Measurements from ENCODE around the gene RNF41. TPM values are rescaled to one million over a fixed set of nuclear protein-coding genes. Genes with fewer than 3 reads are reported as not detected.

The RNF41 gene
- total and polyA plus RNA-seq, 5 experiments from 2014 or later: 34.2 to 45.1 (median 35.7) TPM

GRCh38 chr12:56242986-56243385 lies 21.3 kb upstream of the RNF41 start:
- POLR2A ChIA-PET: interaction anchor here (0.9 to 1.3 kb wide), 2 partner anchors 9 to 214 kb away, joined by 3 to 4 read pairs; no protein-coding TSS in a partner anchor
- H3K27ac Mint-ChIP-seq: no peak overlapping the region

GRCh38 chr12:56241424-56242303 lies 19.9 kb upstream of the RNF41 start:
- no peaks in the 10 kb centered on the region for H3K9me3 Mint-ChIP-seq
- no peaks in the 10 kb centered on the region for H3K27me3 Mint-ChIP-seq
- peak overlapping the region in 3 of 10 donors; percentile 34 to 60 (median 47) for H3K27ac Mint-ChIP-seq
- POLR2A ChIA-PET: interaction anchor here (0.5 kb wide), 2 partner anchors 90 to 400 kb away, joined by 3 read pairs; no protein-coding TSS in a partner anchor
- H3K4me1 Mint-ChIP-seq: peaks cover 0 to 5% (median 0%) of the 10 kb centered on the region in 4 donors
- H3K4me3 Mint-ChIP-seq: no peak overlapping the region
- DNase-seq (no peak), ATAC-seq (no peak)
- peaks cover 0 to 61% (median 2%) of the 10 kb centered on the region in 3 donors for H3K36me3 Mint-ChIP-seq

More at GRCh38 chr12:56242986-56243385, 21.3 kb upstream of the RNF41 start:
- H3K27me3 Mint-ChIP-seq: no peaks in the 10 kb centered on the region
- H3K36me3 Mint-ChIP-seq: peaks cover 0 to 71% (median 4%) of the 10 kb centered on the region in 3 donors
- no peak overlapping the region for H3K4me3 Mint-ChIP-seq
- no peaks in the 10 kb centered on the region for H3K9me3 Mint-ChIP-seq
- DNase-seq (no peak), ATAC-seq (no peak)
- H3K4me1 Mint-ChIP-seq: peaks cover 0 to 5% (median 0%) of the 10 kb centered on the region in 4 donors

GRCh38 chr12:56237552-56237951 lies 15.8 kb upstream of the RNF41 start:
- peaks cover 0 to 25% (median 0%) of the 10 kb centered on the region in 3 donors for H3K36me3 Mint-ChIP-seq
- no peaks in the 10 kb centered on the region for H3K27me3 Mint-ChIP-seq
- peaks cover 0 to 5% (median 1%) of the 10 kb centered on the region in 4 donors for H3K4me1 Mint-ChIP-seq
- POLR2A ChIA-PET: no interaction called here
- no peak overlapping the region for H3K4me3 Mint-ChIP-seq
- DNase-seq (no peak), ATAC-seq (no peak)
- no peaks in the 10 kb centered on the region for H3K9me3 Mint-ChIP-seq
- peak overlapping the region in 2 of 10 donors; percentile 52 to 78 for H3K27ac Mint-ChIP-seq

- POLR2A ChIA-PET: interaction anchor here (2.1 kb wide), 1 partner anchor 16 kb away, joined by 6 read pairs; the partner anchor contains the start of gene RNF41
- H3K27ac Mint-ChIP-seq: peak overlapping the region in 2 of 10 donors; percentile 13 to 78
These were observed 15.3 kb upstream of the RNF41 start for GRCh38 chr12:56236985-56237384.

GRCh38 chr12:56236091-56236490 lies 14.4 kb upstream of the RNF41 start:
- Mint-ChIP-seq H3K27ac (peak overlapping the region in 2 of 10 donors; percentile 29 to 59), H3K9me3 (no peaks in the 10 kb centered on the region), H3K4me3 (no peak overlapping the region), H3K4me1 (peaks cover 0 to 2% (median under 1%) of the 10 kb centered on the region in 4 donors), H3K36me3 (peaks cover 0 to 10% (median 0%) of the 10 kb centered on the region in 3 donors), H3K27me3 (no peaks in the 10 kb centered on the region)
- DNase-seq (no peak), ATAC-seq (no peak)
- POLR2A ChIA-PET: interaction anchor here (1.2 to 2.1 kb wide), 2 partner anchors 10 to 15 kb away, joined by 3 to 6 read pairs; partner anchors contain the start of gene RNF41

More at GRCh38 chr12:56236985-56237384, 15.3 kb upstream of the RNF41 start:
- peaks cover 0 to 19% (median 0%) of the 10 kb centered on the region in 3 donors for H3K36me3 Mint-ChIP-seq
- DNase-seq (no peak), ATAC-seq (peak in 1 of 2 donors; percentile 25)
- H3K4me3 Mint-ChIP-seq: no peak overlapping the region
- no peaks in the 10 kb centered on the region for H3K27me3 Mint-ChIP-seq
- no peaks in the 10 kb centered on the region for H3K9me3 Mint-ChIP-seq
- H3K4me1 Mint-ChIP-seq: peaks cover 0 to 3% (median 1%) of the 10 kb centered on the region in 4 donors

GRCh38 chr12:56234746-56235436 lies 13.2 kb upstream of the RNF41 start:
- H3K4me1 Mint-ChIP-seq: peaks cover 0 to 2% (median under 1%) of the 10 kb centered on the region in 4 donors
- peaks cover 0 to 3% (median 0%) of the 10 kb centered on the region in 3 donors for H3K36me3 Mint-ChIP-seq
- no peak for DNase-seq
- peak overlapping the region in 2 of 10 donors; percentile 51 to 65 for H3K27ac Mint-ChIP-seq
- POLR2A ChIA-PET: interaction anchor here (1.2 to 2.1 kb wide), 3 partner anchors 12 to 14 kb away, joined by 3 to 10 read pairs (median 6); partner anchors contain the start of gene RNF41
- no peak for ATAC-seq
- no peaks in the 10 kb centered on the region for H3K9me3 Mint-ChIP-seq
- H3K27me3 Mint-ChIP-seq: no peaks in the 10 kb centered on the region
- H3K4me3 Mint-ChIP-seq: no peak overlapping the region

GRCh38 chr12:56231184-56231582 lies 9.5 kb upstream of the RNF41 start:
- H3K27ac Mint-ChIP-seq: no peak overlapping the region

GRCh38 chr12:56230432-56231183 lies 8.9 kb upstream of the RNF41 start:
- ATAC-seq (no peak), DNase-seq (no peak)
- H3K36me3 Mint-ChIP-seq: peaks cover 0 to 9% (median 0%) of the 10 kb centered on the region in 3 donors
- peaks cover 0 to 3% (median under 1%) of the 10 kb centered on the region in 4 donors for H3K4me1 Mint-ChIP-seq
- peak overlapping the region in 2 of 10 donors; percentile 56 to 76 for H3K27ac Mint-ChIP-seq
- no peak overlapping the region for H3K4me3 Mint-ChIP-seq
- no peaks in the 10 kb centered on the region for H3K9me3 Mint-ChIP-seq
- no peaks in the 10 kb centered on the region for H3K27me3 Mint-ChIP-seq
- POLR2A ChIA-PET: interaction anchor here (0.8 to 1.1 kb wide), 2 partner anchors 8 to 128 kb away, joined by 3 to 4 read pairs; partner anchors contain the start of gene RNF41

More at GRCh38 chr12:56231184-56231582, 9.5 kb upstream of the RNF41 start:
- Mint-ChIP-seq H3K4me3 (no peak overlapping the region), H3K36me3 (peaks cover 0 to 8% (median 0%) of the 10 kb centered on the region in 3 donors), H3K4me1 (peaks cover 0 to 2% (median 0%) of the 10 kb centered on the region in 4 donors), H3K27me3 (no peaks in the 10 kb centered on the region), H3K9me3 (no peaks in the 10 kb centered on the region)
- no peak for DNase-seq
- ATAC-seq: no peak
- POLR2A ChIA-PET: interaction anchor here (0.8 to 1.1 kb wide), 2 partner anchors 9 to 127 kb away, joined by 3 to 4 read pairs; partner anchors contain the start of gene RNF41

- Mint-ChIP-seq H3K27ac (peak within 1 kb of the TSS in 2 of 10 donors; percentile 56 to 76), H3K36me3 (peaks cover 0 to 9% (median 0%) of the 10 kb centered on the region in 3 donors), H3K9me3 (no peaks in the 10 kb centered on the region), H3K4me3 (no peak within 1 kb of the TSS), H3K27me3 (no peaks in the 10 kb centered on the region), H3K4me1 (peaks cover 6 to 10% (median 7%) of the 10 kb centered on the region in 4 donors)
- DNase-seq (no peak), ATAC-seq (no peak)
- POLR2A ChIA-PET: no interaction called here
These were observed 8.3 kb upstream of the RNF41 start, which contains the start of gene SLC39A5 for GRCh38 chr12:56229916-56230431. Gene SLC39A5 (plus strand): TSS chr12:56230051. CDS start chr12:56231275, 1,224 bp downstream.

- no peaks in the 10 kb centered on the region for H3K9me3 Mint-ChIP-seq
- no peaks in the 10 kb centered on the region for H3K27me3 Mint-ChIP-seq
- H3K27ac Mint-ChIP-seq: no peak overlapping the region
- peaks cover 9 to 15% (median 14%) of the 10 kb centered on the region in 4 donors for H3K4me1 Mint-ChIP-seq
- DNase-seq (no peak), ATAC-seq (no peak)
- H3K36me3 Mint-ChIP-seq: peaks cover 0 to 9% (median 0%) of the 10 kb centered on the region in 3 donors
- POLR2A ChIA-PET: interaction anchor here (0.5 to 0.6 kb wide), 2 partner anchors 42 to 65 kb away, joined by 3 read pairs; no protein-coding TSS in a partner anchor
- H3K4me3 Mint-ChIP-seq: no peak overlapping the region
These were observed 7.4 kb upstream of the RNF41 start for GRCh38 chr12:56229082-56229481.

GRCh38 chr12:56224954-56225353 lies 3.2 kb upstream of the RNF41 start:
- Mint-ChIP-seq H3K4me1 (peaks cover 27 to 50% (median 47%) of the 10 kb centered on the region in 4 donors), H3K9me3 (no peaks in the 10 kb centered on the region), H3K27ac (peak overlapping the region; percentile 71 to 99 (median 91)), H3K36me3 (peaks cover 0 to 7% (median 0%) of the 10 kb centered on the region in 3 donors), H3K27me3 (no peaks in the 10 kb centered on the region), H3K4me3 (peak overlapping the region; percentile 83 to 100 (median 97))
- POLR2A ChIA-PET: interaction anchor here (0.5 kb wide), 1 partner anchor 10 kb away, joined by 3 read pairs; no protein-coding TSS in a partner anchor
- ATAC-seq (no peak), DNase-seq (peak in 2 of 10 donors; percentile 9 to 14)

Data from naive thymus-derived CD8-positive, alpha-beta T cell (primary cell).